Astrocyte (in vitro differentiated cells and primary cell): ENCODE data around the gene CISD2. TPM values are rescaled to one million over a fixed set of nuclear protein-coding genes. Genes with fewer than 3 reads are reported as not detected.

Experiments used
- total RNA-seq: library from RNA; stranded (reverse); gene quantifications from 2 replicates; pipeline ENCODE4 v1.2.1, GENCODE V29; 2021

Gene CISD2
- total RNA-seq, 1 donor from 2014 or later = 31.0 TPM

Other genes with a start within 250 kb of the CISD2 start
- gene MANBA, start 108.0 kb upstream of the CISD2 start, total RNA-seq = 37.6 and 38.3 TPM in 2 replicates
- gene UBE2D3, start 41.4 kb upstream of the CISD2 start, total RNA-seq = 300 and 340 TPM in 2 replicates
- gene SLC9B1, start 150.7 kb downstream of the CISD2 start, total RNA-seq = 0.16 and 0.36 TPM in 2 replicates
- gene SLC9B2, start 207.8 kb downstream of the CISD2 start, total RNA-seq = 11.5 and 16.3 TPM in 2 replicates
- 31.0 TPM in 2 replicates for gene BDH2, start 230.8 kb downstream of the CISD2 start, total RNA-seq